PFSK-1 (cell line): ENCODE results near the gene NACAD.

Experiments
- POLR2AphosphoS5 ChIP-seq: IDR thresholded peaks from 2 replicates; pipeline ENCODE4 v1.6.1; 2012; ENCODE audit warnings: low read depth, mild to moderate bottlenecking, control low read depth, low read length, moderate library complexity
- SIN3A ChIP-seq: IDR thresholded peaks from 2 replicates; pipeline ENCODE4 v1.6.1; 2012; ENCODE audit warnings: mild to moderate bottlenecking, low read length, moderate library complexity, borderline replicate concordance; ENCODE audit not compliant: insufficient read depth
- TAF1 ChIP-seq: IDR thresholded peaks from 2 replicates; pipeline ENCODE4 v1.6.1; 2012; ENCODE audit warnings: low read length, control low read depth, borderline replicate concordance; ENCODE audit not compliant: insufficient read depth

DNA sequence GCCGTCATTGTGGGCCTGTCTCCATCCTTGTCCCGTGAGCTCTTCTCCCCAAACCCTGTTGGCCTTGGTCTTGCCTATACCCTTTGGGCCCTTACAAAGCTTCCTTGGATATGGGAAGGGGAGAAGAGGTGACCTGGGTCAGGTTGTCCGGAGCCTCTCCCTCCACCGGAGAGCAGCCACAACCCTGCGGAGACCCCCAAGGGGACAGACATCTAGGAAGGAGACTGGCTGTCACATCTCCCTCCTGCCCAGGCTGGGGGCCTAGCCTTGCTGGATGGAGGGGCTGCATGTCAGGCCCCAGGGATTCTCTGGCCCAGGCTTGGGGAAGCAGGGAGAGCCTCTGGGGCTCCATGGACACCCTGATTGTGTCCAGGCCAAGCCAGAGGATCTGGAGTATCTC, 11.8 kb downstream of the NACAD start:
- TF ChIP-seq TAF1 (no peak), SIN3A (no peak), POLR2AphosphoS5 (no peak)
